ENCODE measurements around the gene HS2ST1. TPM values are rescaled to one million over a fixed set of nuclear protein-coding genes. Genes with fewer than 3 reads are reported as not detected.

Gene HS2ST1
- total and polyA plus RNA-seq, 2 experiments from 2014 or later, result 6.7 to 17.1 TPM

GRCh38 chr1:87077959-87078639, 163.7 kb downstream of the HS2ST1 start (continued):
- TF ChIP-seq ZNF462 (CRISPR knock-in tag; IDR thresholded peaks at IDR 0.05), result no peak
- no peak for TF ChIP-seq ZNF331 (CRISPR knock-in tag; IDR thresholded peaks at IDR 0.05; ENCODE audit: low read depth)
- TF ChIP-seq CREB1 (CRISPR knock-in tag; IDR thresholded peaks at IDR 0.05; ENCODE audit: low read depth), result no peak
- no peak for TF ChIP-seq CTCF (conservative IDR thresholded peaks at IDR 0.05; ENCODE audit: low read depth in 2 of 2)
- no peak for TF ChIP-seq ZNF114 (CRISPR knock-in tag; IDR thresholded peaks at IDR 0.05)
- TF ChIP-seq ETS1 (IDR thresholded peaks at IDR 0.05), result no peak
